Left lung (tissue), 10 donors: Measurements from ENCODE around the gene SLCO4A1. TPM values are rescaled to one million over a fixed set of nuclear protein-coding genes. Genes with fewer than 3 reads are reported as not detected.

ENCODE experiments used
- ATAC-seq: fragments of 200-7000 bp; cut with Tn5 transposase; one replicate; pipeline ENCODE4 v1.9.1; 2020; ENCODE audit warnings: moderate library complexity
- DNase-seq, 4 donors: peaks; one replicate each; pipeline ENCODE4 v3.0.0-alpha.2; 2013 to 2020
- H3K27ac ChIP-seq, 2 donors: fragments of 200-600 bp; sonication (generic) in 1 of 2; one replicate each; pipeline versions ENCODE4 v1.5.0 to v1.8.0; 2020 to 2021
- H3K27me3 ChIP-seq, 2 donors: fragments of 200-600 bp; sonication (generic) in 1 of 2; one replicate each; pipeline versions ENCODE4 v1.5.0 to v1.8.0; 2020 to 2021
- H3K36me3 ChIP-seq, 2 donors: fragments of 200-600 bp; sonication (generic) in 1 of 2; one replicate each; pipeline versions ENCODE4 v1.5.0 to v1.8.0; 2020 to 2021
- H3K4me1 ChIP-seq, 2 donors: fragments of 200-600 bp; one replicate each; pipeline ENCODE4 v1.8.0; 2021
- H3K4me3 ChIP-seq, 2 donors: fragments of 200-600 bp; sonication (generic) in 1 of 2; one replicate each; pipeline versions ENCODE4 v1.5.0 to v1.8.0; 2020 to 2021; ENCODE audit warnings: mild to moderate bottlenecking in 1 of 2
- H3K9me3 ChIP-seq, 2 donors: fragments of 200-600 bp; sonication (generic) in 1 of 2; one replicate each; pipeline versions ENCODE4 v1.5.0 to v1.8.0; 2020 to 2021
- intact Hi-C, 2 donors: fragments of 100-400 bp; cut with DNase I; formaldehyde crosslinking; loops; one replicate each; pipeline versions ENCODE4 v1.11.2 to v1.14.2; 2022
- polyA plus RNA-seq, 6 donors: library from polyadenylated mRNA; unstranded; fragments of 120-200 nt; gene quantifications; one replicate each; pipeline ENCODE4 v1.2.1, GENCODE V29; 2013; ENCODE audit not compliant: insufficient read length in 6 of 6
- total RNA-seq, 2 donors: library from RNA; stranded (reverse); fragmentation: NEBNext Ultra II Directional; extraction: Animal tissue kit (Norgen Biotek cat#: 25700); gene quantifications; one replicate each; pipeline ENCODE4 v1.2.1, GENCODE V29; 2021
- TF ChIP-seq, protein P1 (sequence below), 2 donors: fragments of 200-600 bp; sonication (generic) in 1 of 2; IDR thresholded peaks; one replicate each; pipeline versions ENCODE4 v1.5.0 to v1.8.0; 2021; ENCODE audit warnings: antibody characterized with exemption in 2 of 2
- donor health status: DM: no; HTN: yes; CAD: no.
- donor health status: DM: no; HTN: no; CAD: no.

The SLCO4A1 gene
- total and polyA plus RNA-seq, 8 donors = 0.20 to 47.2 (median 0.60) TPM

GRCh38 chr20:62702895-62703852, 60.9 kb downstream of the SLCO4A1 start:
- Histone ChIP-seq H3K9me3 (no peaks in the 10 kb centered on the region), H3K27ac (peak overlapping the region in 1 of 2 donors; percentile 18), H3K4me1 (peaks cover 0 to 20% of the 10 kb centered on the region in 2 donors), H3K27me3 (peaks cover 7 to 42% of the 10 kb centered on the region in 2 donors), H3K36me3 (no peaks in the 10 kb centered on the region), H3K4me3 (no peak overlapping the region)
- TF ChIP-seq, protein P1, sequence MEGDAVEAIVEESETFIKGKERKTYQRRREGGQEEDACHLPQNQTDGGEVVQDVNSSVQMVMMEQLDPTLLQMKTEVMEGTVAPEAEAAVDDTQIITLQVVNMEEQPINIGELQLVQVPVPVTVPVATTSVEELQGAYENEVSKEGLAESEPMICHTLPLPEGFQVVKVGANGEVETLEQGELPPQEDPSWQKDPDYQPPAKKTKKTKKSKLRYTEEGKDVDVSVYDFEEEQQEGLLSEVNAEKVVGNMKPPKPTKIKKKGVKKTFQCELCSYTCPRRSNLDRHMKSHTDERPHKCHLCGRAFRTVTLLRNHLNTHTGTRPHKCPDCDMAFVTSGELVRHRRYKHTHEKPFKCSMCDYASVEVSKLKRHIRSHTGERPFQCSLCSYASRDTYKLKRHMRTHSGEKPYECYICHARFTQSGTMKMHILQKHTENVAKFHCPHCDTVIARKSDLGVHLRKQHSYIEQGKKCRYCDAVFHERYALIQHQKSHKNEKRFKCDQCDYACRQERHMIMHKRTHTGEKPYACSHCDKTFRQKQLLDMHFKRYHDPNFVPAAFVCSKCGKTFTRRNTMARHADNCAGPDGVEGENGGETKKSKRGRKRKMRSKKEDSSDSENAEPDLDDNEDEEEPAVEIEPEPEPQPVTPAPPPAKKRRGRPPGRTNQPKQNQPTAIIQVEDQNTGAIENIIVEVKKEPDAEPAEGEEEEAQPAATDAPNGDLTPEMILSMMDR (IDR thresholded peaks at IDR 0.05) = no peak
- ATAC-seq (peak; percentile 34), DNase-seq (peak in 1 of 4 donors; percentile 45)
- intact Hi-C loops = no loop called here

DNA sequence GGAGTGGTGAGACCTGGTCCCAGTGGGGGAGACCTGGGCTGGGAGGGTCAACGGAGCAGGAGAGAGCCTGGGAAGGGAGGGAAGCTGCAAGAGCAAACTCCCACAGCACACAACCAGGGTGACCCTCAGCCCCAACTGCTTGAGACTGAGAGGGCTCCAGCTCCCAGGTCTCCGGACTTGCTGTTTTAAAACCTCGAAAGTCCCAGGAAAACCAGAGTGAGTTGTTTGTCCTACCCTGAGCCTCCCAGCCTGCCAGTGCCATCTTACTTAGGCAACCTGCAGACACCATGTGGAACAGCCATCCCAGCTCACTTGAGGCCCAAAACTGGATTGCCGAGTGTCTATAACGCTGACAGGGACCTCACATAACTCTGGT, 61.5 kb downstream of the SLCO4A1 start:
- Histone ChIP-seq H3K4me3 (no peak overlapping the region), H3K4me1 (peaks cover 0 to 27% of the 10 kb centered on the region in 2 donors), H3K9me3 (no peaks in the 10 kb centered on the region), H3K27ac (peak overlapping the region in 1 of 2 donors; percentile 18), H3K27me3 (peaks cover 13 to 49% of the 10 kb centered on the region in 2 donors), H3K36me3 (no peaks in the 10 kb centered on the region)
- intact Hi-C loops = no loop called here
- TF ChIP-seq, protein P1 (IDR thresholded peaks at IDR 0.05) = no peak
- DNase-seq (no peak), ATAC-seq (no peak)

DNA sequence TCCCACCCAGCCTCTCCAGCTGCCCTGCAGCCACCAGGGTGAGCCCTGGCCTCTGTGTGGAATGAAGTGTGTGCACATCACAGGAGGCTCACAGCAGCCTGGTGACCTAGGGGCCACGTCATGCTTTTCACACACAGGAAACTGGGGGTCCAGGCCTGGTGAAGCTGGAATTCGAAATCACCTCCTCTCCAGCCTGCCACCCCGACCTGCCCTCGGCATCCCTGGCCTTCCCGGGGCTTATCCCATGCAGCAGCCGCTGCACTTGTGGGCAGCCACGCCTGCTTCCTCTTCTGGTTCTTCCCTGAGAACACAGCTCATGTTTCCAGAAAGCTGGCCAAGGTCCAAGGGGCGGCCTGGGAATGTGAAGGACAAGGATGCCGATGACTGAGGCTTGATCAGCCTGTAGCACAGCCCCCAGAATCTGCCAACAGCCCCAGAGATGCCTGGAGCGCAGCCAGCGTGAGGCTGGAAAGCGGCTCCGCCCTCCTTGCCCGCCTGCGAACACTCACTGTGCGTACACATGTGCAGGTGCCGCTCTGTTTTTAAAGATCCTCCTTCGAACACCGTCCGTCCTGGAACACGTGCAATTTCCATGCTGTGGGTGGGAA, 62.1 kb downstream of the SLCO4A1 start:
- H3K27ac ChIP-seq = no peak overlapping the region
- ATAC-seq = peak; percentile 72

GRCh38 chr20:62705627-62706026, 63.3 kb downstream of the SLCO4A1 start:
- H3K4me3 ChIP-seq = no peak overlapping the region
- no peaks in the 10 kb centered on the region for H3K9me3 ChIP-seq
- intact Hi-C loops = no loop called here
- ATAC-seq (no peak), DNase-seq (peak in 1 of 4 donors; percentile 67)
- H3K27me3 ChIP-seq = peaks cover 31 to 67% of the 10 kb centered on the region in 2 donors
- peaks cover 0 to 38% of the 10 kb centered on the region in 2 donors for H3K4me1 ChIP-seq
- no peak overlapping the region for H3K27ac ChIP-seq
- TF ChIP-seq, protein P1 (IDR thresholded peaks at IDR 0.05) = no peak
- H3K36me3 ChIP-seq = no peaks in the 10 kb centered on the region

More for the DNA sequence above, 62.1 kb downstream of the SLCO4A1 start:
- intact Hi-C loops = no loop called here
- no peaks in the 10 kb centered on the region for H3K9me3 ChIP-seq
- peaks cover 0 to 33% of the 10 kb centered on the region in 2 donors for H3K4me1 ChIP-seq
- no peak overlapping the region for H3K4me3 ChIP-seq
- H3K27me3 ChIP-seq = peaks cover 19 to 55% of the 10 kb centered on the region in 2 donors
- TF ChIP-seq, protein P1 (IDR thresholded peaks at IDR 0.05) = no peak
- peak; percentile 72 to 94 (median 80) for DNase-seq
- no peaks in the 10 kb centered on the region for H3K36me3 ChIP-seq

DNA sequence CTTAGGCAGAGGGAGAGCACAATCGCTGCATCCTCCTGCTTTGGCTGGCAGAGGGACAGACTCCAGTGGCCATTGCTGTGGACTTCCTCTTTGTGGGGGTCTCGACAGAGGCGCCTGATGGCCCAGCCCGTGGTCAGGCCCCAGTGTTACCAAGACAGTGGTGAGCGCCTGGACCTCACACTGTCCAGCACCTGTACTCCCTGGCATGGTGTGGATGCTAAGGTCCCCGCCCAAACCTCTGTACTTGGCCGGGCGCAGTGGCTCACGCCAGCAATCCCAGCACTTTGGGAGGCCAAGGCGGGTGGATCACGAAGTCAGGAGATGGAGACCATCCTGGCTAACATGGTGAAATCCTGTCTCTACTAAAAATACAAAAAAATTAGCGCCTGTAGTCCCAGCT, 64.0 kb downstream of the SLCO4A1 start:
- intact Hi-C loops = no loop called here
- H3K27me3 ChIP-seq = peaks cover 36 to 74% of the 10 kb centered on the region in 2 donors
- no peak for ATAC-seq

More for the DNA sequence above, 64.0 kb downstream of the SLCO4A1 start:
- TF ChIP-seq, protein P1 (IDR thresholded peaks at IDR 0.05) = no peak
- H3K9me3 ChIP-seq = no peaks in the 10 kb centered on the region
- H3K4me1 ChIP-seq = peaks cover 0 to 46% of the 10 kb centered on the region in 2 donors
- no peak overlapping the region for H3K4me3 ChIP-seq
- peak in 1 of 4 donors; percentile 43 for DNase-seq
- H3K27ac ChIP-seq = no peak overlapping the region
- H3K36me3 ChIP-seq = no peaks in the 10 kb centered on the region
